ENCODE measurements around the gene B3GNT3. TPM values are rescaled to one million over a fixed set of nuclear protein-coding genes. Genes with fewer than 3 reads are reported as not detected.

The B3GNT3 gene
- total RNA-seq, 1 experiment from 2014 or later, result 22.2 TPM

- peak; percentile 94 for TF ChIP-seq MAX (IDR thresholded peaks at IDR 0.05)
- no peak for TF ChIP-seq SRF (IDR thresholded peaks at IDR 0.05; ENCODE audit: low read depth)
- TF ChIP-seq EZH2phosphoT487 (IDR thresholded peaks at IDR 0.05; ENCODE audit: borderline replicate concordance), result no peak
- TF ChIP-seq ATF3 (IDR thresholded peaks at IDR 0.05), result no peak
- TF ChIP-seq REST (IDR thresholded peaks at IDR 0.05; ENCODE audit: low read depth), result no peak
- no peak for TF ChIP-seq SP1 (IDR thresholded peaks at IDR 0.05; ENCODE audit: low read depth)
- TF ChIP-seq EGR1 (IDR thresholded peaks at IDR 0.05; ENCODE audit: low read depth), result peak; percentile 69
- TF ChIP-seq YY1 (IDR thresholded peaks at IDR 0.05; ENCODE audit: extremely low read depth, insufficient replicate concordance, low read depth, low read length), result no peak
- TF ChIP-seq ELF1 (IDR thresholded peaks at IDR 0.05; ENCODE audit: borderline replicate concordance, low read depth), result no peak
- TF ChIP-seq JUND (IDR thresholded peaks at IDR 0.05), result no peak
Observed at GRCh38 chr19:17841810-17842662, 47.1 kb downstream of the B3GNT3 start (continued).

Data from HCT116 (cell line).